Natural killer cell (primary cell): Measurements from ENCODE around the gene ZNF407. TPM values are rescaled to one million over a fixed set of nuclear protein-coding genes. Genes with fewer than 3 reads are reported as not detected.
A peak's percentile ranks its signal among the peaks of the same experiment; 100 is the strongest.

Source experiments
- ATAC-seq, 3 donors: fragments of 150-1000 bp in 2 of 3; fragments of 200-7000 bp in 1 of 3; cut with Tn5 transposase; 1 replicate in 1 of 3; 2 replicates in 2 of 3; pipeline ENCODE4 v1.10.0; 2021; ENCODE audit warnings: mild to moderate bottlenecking in 2 of 3, moderate library complexity in 2 of 3
- DNase-seq, 2 donors: peaks; one replicate each; pipeline versions ENCODE4 v3.0.0 to v3.0.0-alpha.2; 2013 to 2021; ENCODE audit warnings: mixed read lengths in 1 of 2
- H3K27ac ChIP-seq: one replicate; pipeline ENCODE4 v1.5.1; 2013; ENCODE audit warnings: mild to moderate bottlenecking, low read length
- H3K27me3 ChIP-seq: one replicate; pipeline ENCODE4 v1.6.1; 2013; ENCODE audit warnings: low read length; ENCODE audit not compliant: control insufficient read depth, insufficient read depth
- H3K36me3 ChIP-seq: one replicate; pipeline ENCODE4 v1.6.1; 2013; ENCODE audit warnings: low read length; ENCODE audit not compliant: control insufficient read depth, insufficient read depth
- H3K4me1 ChIP-seq: one replicate; pipeline ENCODE4 v1.6.1; 2013; ENCODE audit warnings: low read length; ENCODE audit not compliant: control insufficient read depth, insufficient read depth
- H3K4me3 ChIP-seq: one replicate; pipeline ENCODE4 v1.5.1; 2013; ENCODE audit warnings: low read length
- H3K9me3 ChIP-seq: one replicate; pipeline ENCODE4 v1.6.1; 2013; ENCODE audit warnings: low read length; ENCODE audit not compliant: control insufficient read depth, insufficient read depth
- H3K27ac Mint-ChIP-seq, 2 donors: one replicate each; pipeline ENCODE4 v1.8.0; 2022; ENCODE audit warnings: mild to moderate bottlenecking in 2 of 2, mixed read lengths in 2 of 2, moderate library complexity in 1 of 2
- H3K27me3 Mint-ChIP-seq, 2 donors: one replicate each; pipeline ENCODE4 v1.8.0; 2022; ENCODE audit warnings: low read depth in 2 of 2, mixed read lengths in 2 of 2
- H3K36me3 Mint-ChIP-seq: one replicate; pipeline ENCODE4 v1.8.0; 2022; ENCODE audit warnings: mixed read lengths
- H3K4me1 Mint-ChIP-seq, 2 donors: one replicate each; pipeline ENCODE4 v1.8.0; 2022; ENCODE audit warnings: mixed read lengths in 2 of 2
- H3K4me3 Mint-ChIP-seq: one replicate; pipeline ENCODE4 v1.8.0; 2022; ENCODE audit warnings: mild to moderate bottlenecking, moderate library complexity, mixed read lengths
- H3K9me3 Mint-ChIP-seq, 2 donors: one replicate each; pipeline ENCODE4 v1.8.0; 2022; ENCODE audit warnings: mixed read lengths in 2 of 2
- CTCF ChIP-seq: fragments of 200-600 bp; IDR thresholded peaks from one replicate; pipeline ENCODE4 v1.8.0; 2022; ENCODE audit warnings: antibody characterized with exemption
- WGBS: methylation state at CpG from one replicate; pipeline ENCODE4 v1.1.7; 2013; ENCODE audit warnings: missing lambda C conversion rate; ENCODE audit not compliant: insufficient coverage; 5-methylcytosine and 5-hydroxymethylcytosine counted together
- intact Hi-C: fragments of 100-400 bp; cut with micrococcal nuclease; formaldehyde crosslinking; loops from one replicate; pipeline ENCODE4 v1.14.2; 2022
- total RNA-seq, 4 donors: library from RNA; stranded (reverse); fragments of 120-200 nt in 1 of 4; gene quantifications; one replicate each; pipeline versions ENCODE4 v1.2.3 to v1.2.4, GENCODE V29; 2013 to 2022

Gene ZNF407
- total RNA-seq, 3 donors from 2014 or later (not counting 1 experiment from before 2014, with no cell fraction given), result 28.4 to 36.7 (median 36.3) TPM

GRCh38 chr18:74959216-74959615, 361.5 kb downstream of the ZNF407 start:
- Mint-ChIP-seq H3K9me3 (no peaks in the 10 kb centered on the region), H3K27ac (no peak overlapping the region), H3K27me3 (no peaks in the 10 kb centered on the region), H3K4me1 (peaks cover 5 to 23% of the 10 kb centered on the region in 2 donors), H3K4me3 (no peak overlapping the region), H3K36me3 (no peaks in the 10 kb centered on the region)
- intact Hi-C loops, result no loop called here
- no peak overlapping the region for H3K27ac ChIP-seq
- H3K4me1 ChIP-seq, result no peaks in the 10 kb centered on the region
- TF ChIP-seq CTCF, result no peak
- no peak overlapping the region for H3K4me3 ChIP-seq
- 100% methylated on average over 1 of the region's 3 CpGs for WGBS
- H3K36me3 ChIP-seq, result no peaks in the 10 kb centered on the region
- H3K27me3 ChIP-seq, result no peaks in the 10 kb centered on the region
- DNase-seq (no peak), ATAC-seq (no peak)
- no peaks in the 10 kb centered on the region for H3K9me3 ChIP-seq

GRCh38 chr18:74961596-74961995, 363.9 kb downstream of the ZNF407 start:
- Histone ChIP-seq H3K27me3 (no peaks in the 10 kb centered on the region), H3K4me1 (no peaks in the 10 kb centered on the region), H3K36me3 (no peaks in the 10 kb centered on the region), H3K4me3 (no peak overlapping the region), H3K27ac (no peak overlapping the region), H3K9me3 (no peaks in the 10 kb centered on the region)
- H3K27me3 Mint-ChIP-seq, result no peaks in the 10 kb centered on the region
- TF ChIP-seq CTCF, result no peak
- ATAC-seq (no peak), DNase-seq (no peak)
- no peak overlapping the region for H3K4me3 Mint-ChIP-seq
- WGBS, result 92% methylated on average over 3 of the region's 6 CpGs
- H3K36me3 Mint-ChIP-seq, result no peaks in the 10 kb centered on the region
- H3K27ac Mint-ChIP-seq, result peak overlapping the region in 1 of 2 donors; percentile 31
- H3K4me1 Mint-ChIP-seq, result peaks cover 5 to 23% of the 10 kb centered on the region in 2 donors
- H3K9me3 Mint-ChIP-seq, result no peaks in the 10 kb centered on the region
- intact Hi-C loops, result no loop called here

- peaks cover 5 to 23% of the 10 kb centered on the region in 2 donors for H3K4me1 Mint-ChIP-seq
- H3K9me3 ChIP-seq, result no peaks in the 10 kb centered on the region
- no peak overlapping the region for H3K4me3 Mint-ChIP-seq
- H3K36me3 ChIP-seq, result no peaks in the 10 kb centered on the region
- no peak overlapping the region for H3K27ac Mint-ChIP-seq
- H3K27me3 Mint-ChIP-seq, result no peaks in the 10 kb centered on the region
- no peaks in the 10 kb centered on the region for H3K36me3 Mint-ChIP-seq
- H3K4me1 ChIP-seq, result no peaks in the 10 kb centered on the region
- intact Hi-C loops, result no loop called here
- H3K9me3 Mint-ChIP-seq, result no peaks in the 10 kb centered on the region
- WGBS, result 89% methylated on average over 6 of the region's 7 CpGs
- peak in 2 of 3 donors; percentile 44 to 45 for ATAC-seq
- no peak overlapping the region for H3K4me3 ChIP-seq
- no peaks in the 10 kb centered on the region for H3K27me3 ChIP-seq
- no peak overlapping the region for H3K27ac ChIP-seq
- DNase-seq, result peak in 1 of 2 donors; percentile 26
- no peak for TF ChIP-seq CTCF
Measured at GRCh38 chr18:74963820-74964446, 366.3 kb downstream of the ZNF407 start.

GRCh38 chr18:74965682-74966081, 368.0 kb downstream of the ZNF407 start:
- peaks cover 5 to 21% of the 10 kb centered on the region in 2 donors for H3K4me1 Mint-ChIP-seq
- Histone ChIP-seq H3K27ac (no peak overlapping the region), H3K9me3 (no peaks in the 10 kb centered on the region), H3K36me3 (no peaks in the 10 kb centered on the region), H3K4me1 (no peaks in the 10 kb centered on the region), H3K4me3 (no peak overlapping the region), H3K27me3 (no peaks in the 10 kb centered on the region)
- DNase-seq (no peak), ATAC-seq (no peak)
- intact Hi-C loops, result loop anchor here (5.0 kb wide), 1 partner anchor 62 kb away; no protein-coding TSS in a partner anchor
- H3K4me3 Mint-ChIP-seq, result no peak overlapping the region
- H3K9me3 Mint-ChIP-seq, result no peaks in the 10 kb centered on the region
- no peaks in the 10 kb centered on the region for H3K36me3 Mint-ChIP-seq
- H3K27ac Mint-ChIP-seq, result no peak overlapping the region
- WGBS, result 100% methylated on average over 1 of the region's 1 CpG
- no peaks in the 10 kb centered on the region for H3K27me3 Mint-ChIP-seq
- no peak for TF ChIP-seq CTCF
